ENCODE measurements around the gene KLF16. TPM values are rescaled to one million over a fixed set of nuclear protein-coding genes. Genes with fewer than 3 reads are reported as not detected.
A peak's percentile ranks its signal among the peaks of the same experiment; 100 is the strongest.

The KLF16 gene
- total RNA-seq: 10 to 100 TPM; 16.3 to 32.9 TPM

DNA sequence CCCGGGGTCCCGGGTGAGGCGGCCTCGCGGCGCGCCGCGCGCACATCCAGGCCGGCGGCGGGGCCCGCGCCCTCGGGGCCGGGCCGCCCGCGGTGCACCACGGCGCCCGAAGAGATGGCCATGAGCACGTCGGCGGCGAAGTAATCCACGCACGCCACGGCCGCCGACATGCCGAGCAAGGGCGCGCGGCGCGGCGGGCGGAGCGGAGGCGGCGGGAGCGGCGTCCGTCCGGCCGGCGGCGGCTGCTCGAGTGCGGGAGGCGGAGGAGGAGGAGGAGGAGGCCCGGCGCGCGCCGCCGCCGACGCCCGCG lies at the start of gene KLF16:
Gene KLF16 (minus strand): TSS at position 252 of the 310 bp plus-strand sequence. CDS start 82 bp downstream, at position 170.
- H3K4me1 Mint-ChIP-seq: no peaks in the 10 kb centered on the region
- H3K36me3 Mint-ChIP-seq (ENCODE audit: low read depth): peaks cover 6% of the 10 kb centered on the region
- peak within 1 kb of the TSS; percentile 91 for H3K4me3 Mint-ChIP-seq
- H3K9me3 Mint-ChIP-seq: no peaks in the 10 kb centered on the region
- no peak for ATAC-seq (replicated peaks)
- H3K27me3 Mint-ChIP-seq: no peaks in the 10 kb centered on the region
- peak within 1 kb of the TSS; percentile 94 for H3K27ac Mint-ChIP-seq

DNA sequence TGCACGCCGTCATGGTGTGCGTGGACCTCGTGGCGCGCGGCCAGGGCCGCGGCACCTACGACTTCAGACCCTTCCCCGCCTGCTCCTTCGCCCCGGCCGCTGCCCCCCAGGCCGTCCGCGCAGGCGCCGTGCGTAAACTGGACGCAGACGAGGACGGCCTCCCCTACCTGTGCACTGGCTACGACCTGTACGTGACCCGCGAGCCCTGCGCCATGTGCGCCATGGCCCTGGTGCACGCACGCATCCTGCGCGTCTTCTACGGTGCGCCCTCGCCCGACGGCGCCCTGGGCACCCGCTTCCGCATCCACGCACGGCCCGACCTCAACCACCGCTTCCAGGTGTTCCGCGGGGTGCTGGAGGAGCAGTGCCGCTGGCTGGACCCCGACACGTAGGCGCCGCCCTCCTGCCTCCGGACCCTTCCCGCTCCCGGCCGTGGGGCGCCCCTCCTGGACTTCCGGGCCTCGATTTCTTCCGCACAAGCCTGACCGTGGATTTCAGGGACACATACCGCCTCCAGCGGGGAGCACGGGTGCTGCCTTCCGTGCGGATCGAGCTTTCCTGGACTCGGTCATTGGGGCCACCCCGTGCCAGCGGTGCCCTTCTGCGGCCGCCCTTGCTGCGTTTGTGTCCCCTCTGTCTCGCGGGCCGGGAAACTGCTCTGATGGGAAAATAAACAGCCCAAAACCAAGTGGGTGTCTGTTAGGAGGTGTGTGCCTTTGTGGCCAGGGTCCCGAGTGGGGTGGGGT lies 49.6 kb upstream of the KLF16 start:
- peaks cover 13% of the 10 kb centered on the region for H3K36me3 Mint-ChIP-seq (ENCODE audit: low read depth)
- no peak for ATAC-seq (replicated peaks)
- no peaks in the 10 kb centered on the region for H3K4me1 Mint-ChIP-seq
- H3K27ac Mint-ChIP-seq: no peak overlapping the region
- no peaks in the 10 kb centered on the region for H3K9me3 Mint-ChIP-seq
- H3K27me3 Mint-ChIP-seq: no peaks in the 10 kb centered on the region
- H3K4me3 Mint-ChIP-seq: no peak overlapping the region

DNA sequence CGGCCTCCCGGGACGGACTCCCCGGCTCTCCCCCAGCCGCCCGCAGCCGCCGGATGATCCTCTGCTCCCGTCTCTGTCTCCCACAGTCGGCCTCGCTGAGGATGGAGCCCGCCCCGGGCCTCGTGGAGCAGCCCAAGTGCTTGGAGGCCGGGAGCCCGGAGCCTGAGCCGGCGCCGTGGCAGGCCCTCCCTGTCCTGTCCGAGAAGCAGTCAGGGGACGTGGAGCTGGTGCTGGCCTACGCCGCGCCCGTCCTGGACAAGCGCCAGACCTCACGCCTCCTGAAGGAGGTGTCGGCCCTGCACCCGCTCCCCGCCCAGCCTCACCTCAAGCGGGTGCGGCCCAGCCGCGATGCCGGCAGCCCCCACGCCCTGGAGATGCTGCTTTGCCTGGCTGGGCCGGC lies 48.6 kb upstream of the KLF16 start:
- Mint-ChIP-seq H3K27ac (no peak overlapping the region), H3K9me3 (no peaks in the 10 kb centered on the region)
- ATAC-seq (replicated peaks): no peak

DNA sequence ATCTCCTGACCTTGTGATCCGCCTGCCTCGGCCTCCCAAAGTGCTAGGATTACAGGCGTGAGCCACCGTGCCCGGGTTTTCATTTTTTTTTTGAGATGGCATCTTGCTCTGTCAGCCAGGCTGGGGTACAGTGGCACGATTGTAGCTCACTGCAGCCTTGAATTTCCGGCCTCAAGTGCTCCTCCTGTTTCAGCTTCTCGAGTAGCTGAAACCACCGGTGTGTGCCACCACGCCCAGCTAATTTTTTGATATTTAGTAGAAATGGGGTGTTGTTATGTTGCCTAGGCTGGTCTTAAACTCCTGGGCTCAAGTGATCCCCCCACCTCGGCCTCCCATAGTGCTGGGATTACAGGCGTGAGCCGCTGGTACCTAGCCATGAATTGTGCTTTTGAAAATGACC lies 47.7 kb upstream of the KLF16 start:
- Mint-ChIP-seq H3K4me3 (no peak overlapping the region), H3K9me3 (no peaks in the 10 kb centered on the region), H3K4me1 (no peaks in the 10 kb centered on the region), H3K36me3 (ENCODE audit: low read depth) (peaks cover 6% of the 10 kb centered on the region), H3K27ac (no peak overlapping the region), H3K27me3 (no peaks in the 10 kb centered on the region)
- no peak for ATAC-seq (replicated peaks)

More for the DNA sequence above, 48.6 kb upstream of the KLF16 start:
- no peaks in the 10 kb centered on the region for H3K4me1 Mint-ChIP-seq
- H3K4me3 Mint-ChIP-seq: no peak overlapping the region
- H3K27me3 Mint-ChIP-seq: no peaks in the 10 kb centered on the region
- H3K36me3 Mint-ChIP-seq (ENCODE audit: low read depth): peaks cover 6% of the 10 kb centered on the region

DNA sequence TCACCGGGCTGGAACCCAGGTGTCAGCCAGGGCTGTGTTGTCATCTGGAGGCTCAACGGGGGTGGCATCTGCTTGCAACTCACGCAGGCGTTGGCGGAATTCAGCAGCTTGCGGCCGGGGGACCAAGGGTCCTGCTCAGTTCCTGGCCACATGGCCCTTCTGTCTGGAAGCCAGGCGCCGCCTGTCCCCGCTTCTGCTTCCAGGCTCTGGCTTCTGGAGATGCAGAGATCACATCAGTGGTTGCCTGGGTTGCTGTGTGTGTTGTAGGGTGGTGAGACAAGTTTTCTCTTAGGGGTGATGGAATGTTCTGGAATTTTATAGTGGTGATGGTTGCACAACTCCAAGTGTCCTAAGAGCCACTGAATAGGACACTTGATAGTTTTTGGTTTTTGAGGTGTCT lies 46.8 kb upstream of the KLF16 start:
- Mint-ChIP-seq H3K4me1 (no peaks in the 10 kb centered on the region), H3K4me3 (no peak overlapping the region), H3K9me3 (no peaks in the 10 kb centered on the region), H3K27me3 (no peaks in the 10 kb centered on the region), H3K36me3 (ENCODE audit: low read depth) (peaks cover 15% of the 10 kb centered on the region), H3K27ac (no peak overlapping the region)
- no peak for ATAC-seq (replicated peaks)

DNA sequence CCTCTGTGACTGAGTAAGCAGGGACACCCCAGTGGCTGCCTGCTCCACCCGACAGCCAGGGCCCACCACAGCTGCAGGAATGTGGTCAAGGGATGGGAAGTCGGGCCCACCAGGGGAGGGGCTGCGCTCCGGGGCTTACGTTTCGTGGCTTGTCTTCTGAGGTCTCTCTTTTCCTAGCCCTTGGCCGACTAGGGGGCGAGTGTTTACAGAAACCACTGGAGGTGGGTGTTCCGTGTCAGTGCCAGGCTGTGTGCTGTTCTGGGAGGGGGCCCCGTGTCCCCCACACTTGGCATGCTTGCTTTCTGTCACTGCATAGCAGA lies 46.3 kb upstream of the KLF16 start:
- Mint-ChIP-seq H3K36me3 (ENCODE audit: low read depth) (peaks cover 16% of the 10 kb centered on the region), H3K27me3 (no peaks in the 10 kb centered on the region), H3K27ac (no peak overlapping the region), H3K9me3 (no peaks in the 10 kb centered on the region), H3K4me1 (no peaks in the 10 kb centered on the region), H3K4me3 (no peak overlapping the region)
- no peak for ATAC-seq (replicated peaks)

DNA sequence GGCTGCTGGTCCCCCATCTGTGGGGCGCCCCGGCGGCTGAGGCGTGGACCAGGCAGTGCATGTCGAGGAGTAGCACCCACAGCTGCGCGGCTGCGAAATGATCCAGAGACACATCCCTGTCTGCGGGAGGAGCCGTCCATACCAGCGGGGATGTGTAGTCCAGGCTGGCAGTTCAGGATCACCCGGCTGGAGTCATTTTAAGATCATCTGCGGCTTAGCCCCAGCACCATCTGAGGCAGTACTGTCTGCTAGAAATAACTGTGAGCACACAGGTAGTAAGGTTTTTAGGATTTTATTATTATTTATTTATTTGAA lies 44.9 kb upstream of the KLF16 start:
- H3K27ac Mint-ChIP-seq: no peak overlapping the region
- H3K4me1 Mint-ChIP-seq: no peaks in the 10 kb centered on the region
- peaks cover 13% of the 10 kb centered on the region for H3K36me3 Mint-ChIP-seq (ENCODE audit: low read depth)
- H3K9me3 Mint-ChIP-seq: no peaks in the 10 kb centered on the region
- H3K27me3 Mint-ChIP-seq: no peaks in the 10 kb centered on the region
- H3K4me3 Mint-ChIP-seq: no peak overlapping the region
- no peak for ATAC-seq (replicated peaks)

DNA sequence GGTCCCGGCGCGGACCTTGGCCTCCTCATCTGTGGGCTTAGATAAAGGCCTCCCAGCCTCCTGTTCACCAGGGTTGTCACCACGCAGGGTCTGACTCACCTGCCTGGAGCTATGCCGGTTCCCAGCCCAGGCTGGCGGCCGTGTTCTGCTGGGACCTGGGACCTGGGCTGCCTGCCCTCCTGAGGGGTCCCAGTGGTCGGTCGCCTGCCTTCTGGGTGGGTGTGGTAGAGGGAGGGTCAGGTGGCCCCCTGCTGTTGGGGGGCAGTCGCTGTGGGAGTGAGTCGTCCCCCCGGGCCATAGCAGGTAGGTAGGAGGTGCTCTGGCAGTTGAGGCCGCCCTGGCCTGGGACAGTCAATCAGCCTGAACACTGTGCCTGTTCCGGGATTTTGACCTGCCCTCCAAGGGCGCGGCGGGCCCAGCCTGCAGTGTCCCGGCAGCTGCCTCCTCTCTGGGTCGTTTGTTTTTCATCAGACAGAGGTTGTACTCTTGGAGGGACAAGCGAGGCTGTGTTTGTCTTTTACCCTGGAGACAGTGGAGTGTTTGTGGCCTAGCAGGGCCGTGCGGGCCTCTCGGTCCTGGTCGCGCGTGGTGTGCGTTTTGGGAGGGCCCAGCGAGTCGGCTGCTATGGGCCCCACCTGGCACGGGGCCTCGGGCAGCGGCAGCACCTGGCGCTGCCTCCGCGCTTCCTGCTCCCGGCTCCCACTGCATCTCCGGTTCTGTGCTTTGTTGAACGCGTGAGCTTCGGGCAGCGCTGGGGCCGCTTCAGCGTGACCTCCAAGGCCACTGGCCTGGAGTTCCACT lies 44.4 kb upstream of the KLF16 start:
- no peaks in the 10 kb centered on the region for H3K4me1 Mint-ChIP-seq
- H3K9me3 Mint-ChIP-seq: no peaks in the 10 kb centered on the region
- peak overlapping the region; percentile 28 for H3K4me3 Mint-ChIP-seq
- peaks cover 9% of the 10 kb centered on the region for H3K36me3 Mint-ChIP-seq (ENCODE audit: low read depth)
- H3K27ac Mint-ChIP-seq: no peak overlapping the region
- no peak for ATAC-seq (replicated peaks)
- H3K27me3 Mint-ChIP-seq: no peaks in the 10 kb centered on the region

DNA sequence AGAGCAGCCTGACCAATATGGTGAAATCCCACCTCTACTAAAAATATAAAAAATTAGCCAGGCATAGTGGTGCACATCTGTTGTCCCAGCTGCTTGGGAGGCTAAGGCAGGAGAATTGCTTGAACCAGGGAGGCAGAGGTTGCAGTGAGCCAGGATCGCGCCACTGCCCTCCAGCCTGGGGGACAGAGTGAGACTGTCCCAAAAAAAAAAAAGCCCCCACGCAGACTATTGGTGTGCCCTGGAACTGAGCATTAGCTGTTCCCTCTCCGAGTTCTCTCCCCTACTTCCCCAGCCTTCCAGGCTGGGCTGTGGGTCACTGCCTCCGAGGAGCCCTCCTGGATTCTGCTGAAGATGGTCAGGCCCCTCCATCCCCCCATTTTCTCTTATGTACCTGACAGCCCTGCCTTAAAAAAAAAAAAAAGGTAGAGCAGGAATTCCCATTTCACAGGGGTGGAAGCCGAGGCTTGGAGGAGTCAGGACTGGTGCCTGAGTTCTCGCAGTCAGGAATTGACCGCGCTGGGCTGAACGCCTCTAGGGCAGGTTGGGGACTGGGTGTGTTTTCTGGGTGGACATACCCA lies 43.7 kb upstream of the KLF16 start:
- H3K27me3 Mint-ChIP-seq: no peaks in the 10 kb centered on the region
- no peaks in the 10 kb centered on the region for H3K4me1 Mint-ChIP-seq
- H3K9me3 Mint-ChIP-seq: no peaks in the 10 kb centered on the region
- H3K4me3 Mint-ChIP-seq: peak overlapping the region; percentile 28
- no peak for ATAC-seq (replicated peaks)
- H3K27ac Mint-ChIP-seq: no peak overlapping the region
- peaks cover 9% of the 10 kb centered on the region for H3K36me3 Mint-ChIP-seq (ENCODE audit: low read depth)

DNA sequence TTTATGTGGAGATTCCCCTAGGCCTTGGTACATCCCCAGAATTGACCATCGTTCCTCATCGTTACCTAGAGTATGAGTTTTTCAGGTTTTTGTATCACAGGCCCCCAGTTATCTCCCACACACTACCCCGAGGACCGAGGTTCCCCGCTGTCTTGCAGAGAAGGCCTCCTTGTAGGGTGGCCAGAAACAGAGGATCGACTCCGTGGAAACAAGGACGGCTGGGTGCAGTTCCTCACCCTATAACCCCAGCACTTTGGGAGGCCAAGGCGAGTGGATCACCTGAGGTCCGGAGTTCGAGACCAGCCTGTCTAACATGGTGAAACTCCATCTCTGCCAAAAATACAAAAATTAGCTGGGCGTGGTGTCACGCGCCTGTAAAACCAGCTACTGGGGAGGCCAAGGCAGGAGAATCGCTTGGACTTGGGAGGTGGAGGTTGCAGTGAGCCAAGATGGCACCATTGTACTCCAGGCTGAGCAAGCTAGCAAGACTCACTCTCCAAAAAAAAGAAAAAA lies 42.5 kb upstream of the KLF16 start:
- Mint-ChIP-seq H3K36me3 (ENCODE audit: low read depth) (peaks cover 9% of the 10 kb centered on the region), H3K9me3 (no peaks in the 10 kb centered on the region), H3K4me1 (no peaks in the 10 kb centered on the region), H3K27me3 (no peaks in the 10 kb centered on the region), H3K27ac (peak overlapping the region; percentile 95), H3K4me3 (peak overlapping the region; percentile 94)
- ATAC-seq (replicated peaks): no peak

DNA sequence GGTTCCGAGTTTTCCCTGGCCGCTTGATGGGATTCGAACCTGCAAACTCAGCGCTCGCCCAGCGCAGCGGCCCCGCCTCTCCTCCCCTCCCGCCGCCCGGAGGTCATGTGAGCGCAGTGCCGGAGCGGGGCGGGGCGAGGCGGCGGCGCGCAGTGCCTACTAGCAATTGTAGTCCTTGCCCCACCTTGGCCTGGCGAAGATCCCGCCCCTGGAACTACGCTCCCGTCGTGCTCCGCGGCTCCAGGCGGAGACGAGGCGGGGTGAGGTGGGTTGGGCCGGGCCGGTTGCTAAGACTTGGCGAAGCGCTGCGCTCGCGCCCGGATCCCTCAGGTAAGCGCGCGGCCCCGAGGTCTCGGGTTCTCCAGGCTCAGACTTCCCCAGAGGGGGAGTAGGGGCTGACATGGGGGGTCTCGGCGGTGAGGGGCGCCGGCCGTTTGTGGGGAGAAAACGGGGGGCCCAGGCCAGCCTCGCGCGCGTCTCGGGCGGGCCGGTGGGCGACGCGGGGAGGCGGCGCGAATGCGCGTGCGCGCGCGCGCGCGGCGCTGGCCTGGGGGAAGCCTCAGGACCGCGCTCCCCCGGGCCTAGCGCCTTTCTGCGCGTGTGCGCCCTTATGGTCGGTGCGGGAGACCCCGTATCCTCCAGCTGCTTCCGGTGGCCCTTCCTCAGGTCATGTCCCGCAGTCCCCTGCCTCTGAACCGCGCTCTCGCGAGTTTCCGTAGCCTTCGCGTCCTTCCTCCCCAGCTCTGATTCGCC lies 41.9 kb upstream of the KLF16 start, which contains the start of the genes ADAT3 and SCAMP4:
Gene ADAT3 (plus strand): TSS at position 290 of the 753 bp plus-strand sequence. CDS start 6,649 bp downstream, outside the sequence.
Gene SCAMP4 (plus strand): TSS at position 290 of the 753 bp plus-strand sequence. CDS start 9,621 bp downstream, outside the sequence.
- peak; percentile 98 for ATAC-seq (replicated peaks)
- peak within 1 kb of the TSS; percentile 94 for H3K4me3 Mint-ChIP-seq
- H3K9me3 Mint-ChIP-seq: no peaks in the 10 kb centered on the region
- peak within 1 kb of the TSS; percentile 95 for H3K27ac Mint-ChIP-seq
- peaks cover 9% of the 10 kb centered on the region for H3K36me3 Mint-ChIP-seq (ENCODE audit: low read depth)
- no peaks in the 10 kb centered on the region for H3K27me3 Mint-ChIP-seq
- no peaks in the 10 kb centered on the region for H3K4me1 Mint-ChIP-seq

DNA sequence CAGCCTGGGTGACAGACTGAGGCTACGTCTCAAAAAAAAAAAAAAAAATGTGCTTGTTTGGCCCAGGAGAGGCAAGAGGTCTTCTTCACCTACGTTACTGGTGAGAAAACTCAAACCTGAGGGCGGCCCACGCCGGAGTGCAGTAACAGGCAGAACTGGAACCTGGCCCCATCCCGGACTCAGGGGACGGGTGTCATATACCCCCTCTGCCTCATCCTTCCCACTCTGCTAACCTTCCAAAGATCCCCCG lies 41.4 kb upstream of the KLF16 start:
- peaks cover 9% of the 10 kb centered on the region for H3K36me3 Mint-ChIP-seq (ENCODE audit: low read depth)
- no peaks in the 10 kb centered on the region for H3K4me1 Mint-ChIP-seq
- H3K27me3 Mint-ChIP-seq: no peaks in the 10 kb centered on the region
- H3K27ac Mint-ChIP-seq: peak overlapping the region; percentile 95
- H3K9me3 Mint-ChIP-seq: no peaks in the 10 kb centered on the region
- H3K4me3 Mint-ChIP-seq: peak overlapping the region; percentile 94
- ATAC-seq (replicated peaks): no peak

DNA sequence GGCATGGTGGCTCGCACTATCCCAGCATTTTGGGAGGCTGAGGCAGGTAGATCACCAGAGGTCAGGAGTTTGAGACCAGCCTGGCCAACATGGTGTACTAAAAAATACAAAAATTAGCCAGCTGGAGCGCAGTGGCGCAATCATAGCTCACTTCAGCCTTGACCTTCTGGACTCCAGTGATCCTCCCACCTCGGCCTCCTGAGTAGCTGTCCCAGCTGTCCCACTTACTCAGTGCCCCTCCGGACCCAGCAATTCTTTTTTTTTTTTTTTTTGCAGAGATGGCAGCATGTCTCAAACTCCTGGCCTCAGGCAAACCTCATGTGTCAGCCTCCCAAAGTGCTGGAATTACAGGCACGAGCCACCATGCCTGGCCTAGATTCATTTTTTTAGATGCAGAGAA lies 39.5 kb upstream of the KLF16 start:
- Mint-ChIP-seq H3K4me3 (no peak overlapping the region), H3K27me3 (no peaks in the 10 kb centered on the region), H3K4me1 (no peaks in the 10 kb centered on the region), H3K27ac (no peak overlapping the region), H3K9me3 (no peaks in the 10 kb centered on the region), H3K36me3 (ENCODE audit: low read depth) (peaks cover 9% of the 10 kb centered on the region)
- ATAC-seq (replicated peaks): no peak

DNA sequence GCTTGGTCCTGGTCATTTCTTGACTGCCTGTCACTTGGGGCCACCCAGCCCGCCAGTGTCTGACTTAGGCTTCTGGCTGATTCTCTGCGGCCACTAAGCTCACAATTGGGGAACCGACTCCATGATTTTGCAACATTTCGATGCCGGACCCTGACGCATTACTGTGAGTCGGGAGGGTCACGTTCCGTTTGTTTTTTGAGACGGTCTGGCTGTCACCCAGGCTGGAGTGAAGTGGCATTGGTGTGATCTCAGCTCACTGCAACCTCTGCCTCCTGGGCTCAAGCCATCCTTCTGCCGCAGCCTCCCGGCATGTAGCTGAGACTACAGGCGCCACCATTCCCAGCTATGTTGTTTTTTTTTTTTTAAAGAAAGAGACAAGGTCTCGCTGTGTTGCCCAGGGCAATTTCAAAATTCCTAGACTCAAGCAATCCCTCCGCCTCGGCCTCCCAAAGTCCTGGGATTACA lies 38.6 kb upstream of the KLF16 start:
- no peak overlapping the region for H3K4me3 Mint-ChIP-seq

More for the DNA sequence above, 38.6 kb upstream of the KLF16 start:
- peaks cover 9% of the 10 kb centered on the region for H3K36me3 Mint-ChIP-seq (ENCODE audit: low read depth)
- H3K27ac Mint-ChIP-seq: no peak overlapping the region
- no peak for ATAC-seq (replicated peaks)
- H3K9me3 Mint-ChIP-seq: no peaks in the 10 kb centered on the region
- H3K4me1 Mint-ChIP-seq: peaks cover 4% of the 10 kb centered on the region
- no peaks in the 10 kb centered on the region for H3K27me3 Mint-ChIP-seq

All from activated T-helper 17 cell treated with anti-CD3 and anti-CD28 coated beads, Interleukin-2, amount 50 U/mL, for 72 hours (primary cell).